GM06990 (cell line): ENCODE data around the gene ORM2.

Source experiments
- DNase-seq: peaks from one replicate; pipeline ENCODE4 v3.0.0-alpha.2; 2011; ENCODE audit not compliant: insufficient read length; ENCODE audit errors: extremely low read depth
- H3K27me3 ChIP-seq: replicated peaks from 2 replicates; pipeline ENCODE4 v1.6.0; 2011; ENCODE audit warnings: low read length; ENCODE audit not compliant: control insufficient read depth, insufficient read depth
- H3K36me3 ChIP-seq: 2 replicates; pipeline ENCODE4 v1.5.1; 2011; ENCODE audit warnings: low read length; ENCODE audit not compliant: control insufficient read depth, insufficient read depth
- H3K4me3 ChIP-seq: replicated peaks from 2 replicates; pipeline ENCODE4 v1.5.1; 2011; ENCODE audit warnings: low read depth, mild to moderate bottlenecking, control low read depth, low read length
- TF ChIP-seq, protein P1 (sequence below): IDR thresholded peaks from 2 replicates; pipeline ENCODE4 v1.5.1; 2011; ENCODE audit warnings: low read length, control low read depth, mild to moderate bottlenecking, inconsistent platforms; ENCODE audit not compliant: insufficient read depth, poor library complexity, severe bottlenecking

The ORM2 gene

DNA sequence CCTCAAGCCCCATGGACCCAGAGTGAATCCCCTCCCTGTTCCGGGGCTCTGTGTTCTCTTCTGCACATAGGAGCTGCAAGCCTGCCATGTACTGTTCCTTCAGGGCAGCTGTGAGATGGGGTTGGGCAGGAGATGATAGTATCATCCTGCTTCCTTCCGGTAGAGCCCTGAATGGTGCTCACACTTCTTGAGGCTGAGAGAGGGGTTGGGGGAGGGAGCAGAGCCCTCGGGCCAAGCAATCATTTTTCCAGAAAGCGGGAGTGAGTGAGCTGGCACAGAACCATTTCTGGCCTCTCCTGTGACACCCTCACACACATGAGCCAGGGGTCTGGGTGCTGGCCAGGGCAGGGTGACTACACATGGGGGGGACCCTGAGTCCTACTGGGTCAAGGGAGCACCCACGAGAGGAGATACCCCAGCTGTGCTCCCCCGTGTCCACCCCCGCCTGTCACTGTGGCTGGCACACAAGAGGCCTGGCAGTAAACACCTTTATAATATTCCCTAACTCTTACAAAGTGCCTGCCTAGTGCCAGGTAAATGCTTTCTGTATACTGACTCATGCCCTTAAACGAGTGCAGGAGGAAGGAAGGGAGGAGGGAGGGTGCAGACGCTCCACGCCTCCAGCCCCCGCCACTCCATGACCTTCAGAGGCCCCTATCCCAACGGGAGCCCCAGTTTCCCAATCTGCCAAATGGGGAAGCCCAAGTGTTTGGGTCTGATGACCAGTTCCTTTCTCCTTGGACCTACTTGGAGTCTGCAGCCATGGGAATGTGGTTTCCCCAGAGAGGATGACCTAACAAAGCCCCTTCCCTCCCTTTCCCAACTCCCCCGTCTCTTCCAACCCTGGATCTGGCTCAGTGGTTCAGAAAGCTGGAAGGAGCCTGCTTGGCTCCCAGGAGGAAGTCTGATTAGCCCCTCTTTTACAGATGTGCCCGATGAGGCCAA lies 42.6 kb downstream of the ORM2 start:
- peak; percentile 56 for DNase-seq
- H3K4me3 ChIP-seq, result peak overlapping the region; percentile 26; the same call in 1 of the 2 replicates
- H3K36me3 ChIP-seq, result peaks cover 55% of the 10 kb centered on the region
- TF ChIP-seq, protein P1, sequence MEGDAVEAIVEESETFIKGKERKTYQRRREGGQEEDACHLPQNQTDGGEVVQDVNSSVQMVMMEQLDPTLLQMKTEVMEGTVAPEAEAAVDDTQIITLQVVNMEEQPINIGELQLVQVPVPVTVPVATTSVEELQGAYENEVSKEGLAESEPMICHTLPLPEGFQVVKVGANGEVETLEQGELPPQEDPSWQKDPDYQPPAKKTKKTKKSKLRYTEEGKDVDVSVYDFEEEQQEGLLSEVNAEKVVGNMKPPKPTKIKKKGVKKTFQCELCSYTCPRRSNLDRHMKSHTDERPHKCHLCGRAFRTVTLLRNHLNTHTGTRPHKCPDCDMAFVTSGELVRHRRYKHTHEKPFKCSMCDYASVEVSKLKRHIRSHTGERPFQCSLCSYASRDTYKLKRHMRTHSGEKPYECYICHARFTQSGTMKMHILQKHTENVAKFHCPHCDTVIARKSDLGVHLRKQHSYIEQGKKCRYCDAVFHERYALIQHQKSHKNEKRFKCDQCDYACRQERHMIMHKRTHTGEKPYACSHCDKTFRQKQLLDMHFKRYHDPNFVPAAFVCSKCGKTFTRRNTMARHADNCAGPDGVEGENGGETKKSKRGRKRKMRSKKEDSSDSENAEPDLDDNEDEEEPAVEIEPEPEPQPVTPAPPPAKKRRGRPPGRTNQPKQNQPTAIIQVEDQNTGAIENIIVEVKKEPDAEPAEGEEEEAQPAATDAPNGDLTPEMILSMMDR, result no peak
- no peaks in the 10 kb centered on the region for H3K27me3 ChIP-seq

GRCh38 chr9:114372921-114373448 lies 43.3 kb downstream of the ORM2 start:
- Histone ChIP-seq H3K36me3 (peaks cover 53% of the 10 kb centered on the region), H3K4me3 (no peak overlapping the region; the same call in 1 of the 2 replicates), H3K27me3 (no peaks in the 10 kb centered on the region)
- peak; percentile 88 for DNase-seq
- TF ChIP-seq, protein P1, result no peak

- Histone ChIP-seq H3K27me3 (no peaks in the 10 kb centered on the region), H3K36me3 (peaks cover 55% of the 10 kb centered on the region), H3K4me3 (no peak overlapping the region)
- DNase-seq, result no peak
- TF ChIP-seq, protein P1, result no peak
These were observed 44.5 kb downstream of the ORM2 start for GRCh38 chr9:114373960-114374730.

DNA sequence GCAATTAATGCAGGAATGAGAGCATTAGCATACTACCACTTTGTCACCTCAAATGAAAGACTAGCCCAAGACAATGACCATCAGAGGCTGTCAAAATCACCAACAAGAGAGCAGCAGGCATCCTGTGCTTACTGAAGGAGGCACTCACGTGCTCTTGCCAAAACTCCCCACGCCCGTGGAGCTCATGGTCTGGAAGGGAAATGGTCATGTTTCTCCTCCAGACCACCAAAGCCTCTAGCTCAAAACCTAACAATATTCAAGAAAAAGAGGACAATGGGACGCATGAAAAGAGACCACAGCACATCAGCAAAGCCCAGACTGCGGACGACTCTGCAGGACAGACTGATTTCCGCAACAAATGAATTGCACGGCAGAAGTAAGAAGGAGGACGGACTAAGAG lies 45.3 kb downstream of the ORM2 start:
- Histone ChIP-seq H3K4me3 (no peak overlapping the region), H3K36me3 (peaks cover 57% of the 10 kb centered on the region), H3K27me3 (no peaks in the 10 kb centered on the region)
- no peak for DNase-seq
- TF ChIP-seq, protein P1, result no peak

DNA sequence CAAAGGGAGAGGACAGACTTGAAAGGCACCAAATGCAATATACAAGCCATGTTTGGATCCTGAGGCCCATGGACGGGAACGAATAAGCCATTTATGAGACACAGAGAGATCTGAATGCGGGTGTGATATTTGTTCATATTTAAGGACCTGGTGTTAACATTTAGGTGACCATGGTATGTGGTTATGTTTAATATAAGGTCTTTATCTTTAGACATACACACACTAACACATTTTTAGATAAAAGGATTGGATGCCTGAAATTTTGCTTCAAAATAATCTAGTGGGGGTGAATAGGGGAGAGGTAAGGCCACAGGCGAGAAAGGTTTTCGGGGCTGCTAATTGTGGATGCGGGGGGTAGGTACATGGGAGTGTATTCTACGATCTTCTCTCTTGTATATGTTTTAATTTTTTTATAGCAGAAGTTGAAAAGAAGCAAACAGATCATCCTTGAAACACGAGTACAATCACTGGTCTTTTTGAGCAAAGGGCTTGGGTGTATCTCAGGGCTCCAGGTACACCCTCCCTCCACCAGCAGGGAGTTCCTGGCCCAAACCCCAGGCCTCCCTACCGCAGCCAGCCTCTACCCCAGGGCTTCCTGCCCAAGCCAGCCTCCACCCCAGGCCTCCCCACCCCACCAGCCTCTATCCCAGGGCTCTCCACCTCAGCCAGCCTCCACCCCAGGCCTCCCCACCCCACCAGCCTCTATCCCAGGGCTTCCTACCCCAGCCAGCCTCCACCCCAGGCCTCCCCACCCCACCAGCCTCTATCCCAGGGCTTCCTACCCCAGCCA lies 45.9 kb downstream of the ORM2 start:
- Histone ChIP-seq H3K4me3 (no peak overlapping the region), H3K36me3 (peaks cover 54% of the 10 kb centered on the region), H3K27me3 (no peaks in the 10 kb centered on the region)
- TF ChIP-seq, protein P1, result no peak
- no peak for DNase-seq
